ENCODE measurements around the gene KIAA0513.

Gene KIAA0513

GRCh38 chr16:85027349-85027957, at the start of gene KIAA0513:
Gene KIAA0513 (plus strand): TSS chr16:85027795. CDS start chr16:85067072, 39,277 bp downstream.
- Histone ChIP-seq H3K9me3 (ENCODE audit: low read length) (peaks cover 2% of the 10 kb centered on the region), H3K36me3 (ENCODE audit: insufficient read depth, low read length) (no peaks in the 10 kb centered on the region), H2AFZ (ENCODE audit: low read depth, low read length) (peak within 1 kb of the TSS; percentile 85), H3K27me3 (ENCODE audit: insufficient read depth, low read length) (no peaks in the 10 kb centered on the region), H3K4me1 (ENCODE audit: insufficient read depth, low read length) (peaks cover 19% of the 10 kb centered on the region), H3K4me3 (ENCODE audit: low read length) (peak within 1 kb of the TSS; percentile 62)

DNA sequence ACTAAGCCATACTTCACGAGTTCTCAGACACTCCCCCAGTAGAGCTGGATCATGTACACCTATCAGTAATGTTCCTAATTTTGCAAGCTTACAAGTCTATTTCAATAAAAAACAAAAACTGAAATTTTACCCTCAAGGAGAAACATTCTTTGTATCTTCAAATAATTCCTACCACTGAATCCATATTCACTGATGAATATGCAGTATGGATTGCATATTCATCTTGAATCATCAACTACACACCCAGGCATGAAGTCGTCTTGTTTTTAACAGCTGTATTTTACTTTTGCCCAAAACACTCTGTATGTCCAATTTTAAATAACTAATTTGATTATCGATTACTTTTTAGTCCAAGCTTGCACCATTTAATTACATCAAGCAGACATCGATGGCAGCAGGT, 48.1 kb upstream of the KIAA0513 start:
- H3K4me1 ChIP-seq (ENCODE audit: insufficient read depth, low read length): no peaks in the 10 kb centered on the region
- peaks cover 50% of the 10 kb centered on the region for H3K36me3 ChIP-seq (ENCODE audit: insufficient read depth, low read length)
- H3K9me3 ChIP-seq (ENCODE audit: low read length): no peaks in the 10 kb centered on the region
- H2AFZ ChIP-seq (ENCODE audit: low read depth, low read length): no peak overlapping the region
- H3K4me3 ChIP-seq (ENCODE audit: low read length): no peak overlapping the region
- H3K27me3 ChIP-seq (ENCODE audit: insufficient read depth, low read length): no peaks in the 10 kb centered on the region

- Histone ChIP-seq H3K9me3 (ENCODE audit: low read length) (no peaks in the 10 kb centered on the region), H3K4me1 (ENCODE audit: insufficient read depth, low read length) (no peaks in the 10 kb centered on the region), H3K27me3 (ENCODE audit: insufficient read depth, low read length) (no peaks in the 10 kb centered on the region), H3K4me3 (ENCODE audit: low read length) (no peak overlapping the region), H2AFZ (ENCODE audit: low read depth, low read length) (no peak overlapping the region), H3K36me3 (ENCODE audit: insufficient read depth, low read length) (peaks cover 42% of the 10 kb centered on the region)
These were observed 45.2 kb upstream of the KIAA0513 start for GRCh38 chr16:84982434-84982833.

GRCh38 chr16:84985079-84986065, 42.2 kb upstream of the KIAA0513 start:
- no peaks in the 10 kb centered on the region for H3K9me3 ChIP-seq (ENCODE audit: low read length)
- peaks cover 63% of the 10 kb centered on the region for H3K36me3 ChIP-seq (ENCODE audit: insufficient read depth, low read length)
- no peak overlapping the region for H3K4me3 ChIP-seq (ENCODE audit: low read length)
- no peaks in the 10 kb centered on the region for H3K27me3 ChIP-seq (ENCODE audit: insufficient read depth, low read length)
- H3K4me1 ChIP-seq (ENCODE audit: insufficient read depth, low read length): no peaks in the 10 kb centered on the region
- H2AFZ ChIP-seq (ENCODE audit: low read depth, low read length): no peak overlapping the region

DNA sequence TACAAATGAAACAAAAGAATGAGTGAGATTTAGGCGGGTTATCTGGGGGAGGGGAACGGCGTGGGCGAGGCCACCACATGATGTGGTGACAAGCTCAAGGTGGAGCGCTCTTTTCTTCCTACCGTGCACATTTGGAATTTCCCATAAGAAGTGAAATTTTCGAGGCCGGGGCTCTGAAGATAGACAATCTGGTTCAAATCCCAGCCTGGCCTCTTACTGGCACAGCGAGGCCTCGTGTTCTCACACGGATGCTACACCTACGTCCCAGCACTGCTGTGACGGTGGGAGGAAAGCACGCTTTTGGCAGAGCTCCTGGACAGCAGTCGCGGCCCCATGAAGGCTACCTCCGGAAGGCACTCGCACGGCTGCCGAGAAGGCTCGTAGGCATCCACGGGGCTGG, 41.5 kb upstream of the KIAA0513 start:
- Histone ChIP-seq H3K9me3 (ENCODE audit: low read length) (no peaks in the 10 kb centered on the region), H3K27me3 (ENCODE audit: insufficient read depth, low read length) (no peaks in the 10 kb centered on the region), H3K4me3 (ENCODE audit: low read length) (no peak overlapping the region), H3K4me1 (ENCODE audit: insufficient read depth, low read length) (no peaks in the 10 kb centered on the region), H2AFZ (ENCODE audit: low read depth, low read length) (no peak overlapping the region), H3K36me3 (ENCODE audit: insufficient read depth, low read length) (peaks cover 64% of the 10 kb centered on the region)

DNA sequence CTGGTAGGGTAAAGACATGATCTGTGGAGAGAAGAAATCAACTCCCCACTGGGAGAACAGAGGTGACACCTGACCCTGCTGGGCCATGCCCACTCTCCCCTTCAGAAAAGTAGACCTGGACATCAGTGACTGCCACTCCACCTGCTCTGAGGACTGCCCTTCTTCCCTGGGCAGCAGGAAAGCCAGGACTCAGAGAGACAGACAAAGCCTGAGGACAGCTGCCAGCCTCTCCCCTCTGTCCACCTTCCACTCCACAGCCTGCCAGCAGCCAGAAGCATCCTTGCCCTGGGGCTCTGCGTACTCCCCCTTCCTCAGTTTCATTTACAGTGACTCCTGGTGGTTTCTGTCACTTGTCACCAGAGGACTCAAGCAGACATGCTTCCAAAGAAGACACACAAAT, 40.7 kb upstream of the KIAA0513 start:
- Histone ChIP-seq H3K36me3 (ENCODE audit: insufficient read depth, low read length) (peaks cover 57% of the 10 kb centered on the region), H3K9me3 (ENCODE audit: low read length) (no peaks in the 10 kb centered on the region), H3K4me3 (ENCODE audit: low read length) (no peak overlapping the region), H3K4me1 (ENCODE audit: insufficient read depth, low read length) (no peaks in the 10 kb centered on the region), H2AFZ (ENCODE audit: low read depth, low read length) (no peak overlapping the region), H3K27me3 (ENCODE audit: insufficient read depth, low read length) (no peaks in the 10 kb centered on the region)

GRCh38 chr16:84988328-84989080, 39.1 kb upstream of the KIAA0513 start:
- H3K4me1 ChIP-seq (ENCODE audit: insufficient read depth, low read length): no peaks in the 10 kb centered on the region
- H3K4me3 ChIP-seq (ENCODE audit: low read length): no peak overlapping the region
- H3K27me3 ChIP-seq (ENCODE audit: insufficient read depth, low read length): no peaks in the 10 kb centered on the region
- no peak overlapping the region for H2AFZ ChIP-seq (ENCODE audit: low read depth, low read length)
- H3K9me3 ChIP-seq (ENCODE audit: low read length): no peaks in the 10 kb centered on the region
- H3K36me3 ChIP-seq (ENCODE audit: insufficient read depth, low read length): peaks cover 63% of the 10 kb centered on the region

DNA sequence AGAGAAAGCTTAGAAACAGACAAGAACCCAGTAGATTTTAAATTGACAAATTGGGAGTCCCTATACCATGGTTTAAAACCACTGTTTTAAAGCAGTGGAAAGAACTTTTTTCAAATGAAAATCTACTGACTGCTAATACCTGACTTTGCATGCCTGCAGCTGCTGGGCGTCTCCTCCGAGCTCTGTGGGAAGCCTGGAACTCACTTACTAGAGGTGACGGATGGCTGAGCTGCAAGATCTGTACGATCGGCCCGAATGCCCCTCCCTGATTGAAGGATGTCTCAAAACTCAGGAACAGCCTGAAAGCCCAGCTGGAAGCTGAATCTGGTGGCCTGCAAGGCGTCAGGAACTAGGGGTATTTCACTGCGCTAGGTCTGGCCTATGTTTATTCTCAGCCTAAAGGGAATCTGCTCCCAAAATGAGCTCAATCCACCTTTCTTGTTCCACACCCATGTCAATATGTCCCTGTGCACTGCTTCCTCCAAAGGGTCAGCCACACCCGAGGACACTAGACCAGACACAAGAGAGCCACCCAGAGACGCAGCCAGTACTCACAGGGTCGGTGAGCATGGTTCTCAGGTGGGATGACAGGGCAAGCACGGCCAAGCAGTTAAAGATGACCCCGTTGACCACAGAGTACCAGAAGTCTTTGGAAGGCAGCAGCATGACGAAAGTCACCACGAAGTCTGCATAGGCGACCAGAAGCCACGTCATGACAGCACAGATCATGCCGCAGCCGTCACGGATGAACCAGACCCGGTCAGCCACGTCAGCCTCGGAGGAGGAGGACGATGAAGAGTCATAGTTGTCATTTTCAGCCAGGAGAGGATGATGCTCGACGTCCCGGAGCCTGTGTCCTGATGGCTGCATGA, 37.6 kb upstream of the KIAA0513 start:
- H3K9me3 ChIP-seq (ENCODE audit: low read length): no peaks in the 10 kb centered on the region
- H2AFZ ChIP-seq (ENCODE audit: low read depth, low read length): no peak overlapping the region
- H3K4me3 ChIP-seq (ENCODE audit: low read length): no peak overlapping the region
- no peaks in the 10 kb centered on the region for H3K27me3 ChIP-seq (ENCODE audit: insufficient read depth, low read length)
- peaks cover 71% of the 10 kb centered on the region for H3K36me3 ChIP-seq (ENCODE audit: insufficient read depth, low read length)
- H3K4me1 ChIP-seq (ENCODE audit: insufficient read depth, low read length): no peaks in the 10 kb centered on the region

DNA sequence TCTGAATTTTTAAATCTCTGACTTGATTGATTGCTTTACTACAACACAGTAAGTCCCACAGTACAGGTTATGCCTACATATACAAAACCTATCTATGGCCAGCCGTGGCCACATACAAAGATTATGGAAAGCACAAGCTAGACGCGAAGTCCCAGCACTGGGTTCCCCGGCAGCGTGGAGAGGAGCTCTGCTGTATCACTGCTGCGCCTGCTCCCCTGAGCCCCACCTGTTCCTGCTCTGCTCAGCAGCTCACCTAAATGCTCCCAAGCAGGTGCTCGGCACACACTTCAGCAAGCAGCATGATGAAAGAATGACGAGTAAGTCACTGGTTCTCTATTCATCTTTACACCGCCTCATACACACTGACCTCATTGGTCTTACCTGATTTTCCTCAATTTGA, 36.8 kb upstream of the KIAA0513 start:
- H3K4me3 ChIP-seq (ENCODE audit: low read length): no peak overlapping the region
- H3K36me3 ChIP-seq (ENCODE audit: insufficient read depth, low read length): peaks cover 76% of the 10 kb centered on the region
- no peak overlapping the region for H2AFZ ChIP-seq (ENCODE audit: low read depth, low read length)
- H3K4me1 ChIP-seq (ENCODE audit: insufficient read depth, low read length): no peaks in the 10 kb centered on the region
- no peaks in the 10 kb centered on the region for H3K9me3 ChIP-seq (ENCODE audit: low read length)
- no peaks in the 10 kb centered on the region for H3K27me3 ChIP-seq (ENCODE audit: insufficient read depth, low read length)

GRCh38 chr16:84992717-84993075, 34.9 kb upstream of the KIAA0513 start:
- Histone ChIP-seq H3K4me3 (ENCODE audit: low read length) (no peak overlapping the region), H3K9me3 (ENCODE audit: low read length) (no peaks in the 10 kb centered on the region), H3K27me3 (ENCODE audit: insufficient read depth, low read length) (no peaks in the 10 kb centered on the region), H3K4me1 (ENCODE audit: insufficient read depth, low read length) (no peaks in the 10 kb centered on the region), H2AFZ (ENCODE audit: low read depth, low read length) (no peak overlapping the region), H3K36me3 (ENCODE audit: insufficient read depth, low read length) (peaks cover 60% of the 10 kb centered on the region)

GRCh38 chr16:84993926-84994325, 33.7 kb upstream of the KIAA0513 start:
- Histone ChIP-seq H3K9me3 (ENCODE audit: low read length) (peaks cover 4% of the 10 kb centered on the region), H3K4me1 (ENCODE audit: insufficient read depth, low read length) (no peaks in the 10 kb centered on the region), H3K27me3 (ENCODE audit: insufficient read depth, low read length) (no peaks in the 10 kb centered on the region), H3K4me3 (ENCODE audit: low read length) (no peak overlapping the region), H3K36me3 (ENCODE audit: insufficient read depth, low read length) (peaks cover 49% of the 10 kb centered on the region), H2AFZ (ENCODE audit: low read depth, low read length) (no peak overlapping the region)

- H3K4me1 ChIP-seq (ENCODE audit: insufficient read depth, low read length): no peaks in the 10 kb centered on the region
- H2AFZ ChIP-seq (ENCODE audit: low read depth, low read length): no peak overlapping the region
- H3K36me3 ChIP-seq (ENCODE audit: insufficient read depth, low read length): peaks cover 39% of the 10 kb centered on the region
- H3K9me3 ChIP-seq (ENCODE audit: low read length): peaks cover 4% of the 10 kb centered on the region
- no peak overlapping the region for H3K4me3 ChIP-seq (ENCODE audit: low read length)
- no peaks in the 10 kb centered on the region for H3K27me3 ChIP-seq (ENCODE audit: insufficient read depth, low read length)
These were observed 31.9 kb upstream of the KIAA0513 start for GRCh38 chr16:84995663-84996062.

Measured in neuron (in vitro differentiated cells).